NCI-H2029 (cell line): Measurements from ENCODE around the gene MRPL11.

ENCODE experiments used
- DNase-seq: peaks from one replicate; lab custom pipeline; 2025; lab: John Stamatoyannopoulos, UW

Gene MRPL11

GRCh38 chr11:66391322-66391721 is 47.3 kb downstream of the MRPL11 start:
- DNase-seq, result no peak

GRCh38 chr11:66388780-66389386 is 49.8 kb downstream of the MRPL11 start:
- peak; percentile 64 for DNase-seq

- peak; percentile 76 for DNase-seq
Measured at GRCh38 chr11:66386171-66387069, 52.2 kb downstream of the MRPL11 start.
